Measurements from ENCODE around the gene NDUFS7.
"Not testable (repeated sequence)": the region's sequence is repeated elsewhere in the genome, so short reads cannot be mapped to it uniquely, and the experiment has no call there.

NDUFS7 gene

DNA sequence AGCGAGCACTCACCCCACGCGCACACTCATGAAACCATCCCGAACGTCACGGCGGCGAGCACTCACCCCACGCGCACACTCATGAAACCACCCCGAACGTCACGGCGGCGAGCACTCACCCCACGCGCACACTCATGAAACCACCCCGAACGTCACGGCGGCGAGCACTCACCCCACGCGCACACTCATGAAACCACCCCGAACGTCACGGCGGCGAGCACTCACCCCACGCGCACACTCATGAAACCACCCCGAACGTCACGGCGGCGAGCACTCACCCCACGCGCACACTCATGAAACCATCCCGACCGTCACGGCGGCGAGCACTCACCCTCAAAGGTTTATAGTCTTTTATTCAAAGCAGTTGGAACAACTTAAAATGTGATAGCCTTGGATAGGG lies 36.4 kb downstream of the NDUFS7 start:
- FAIRE-seq: not testable (repeated sequence)

DNA sequence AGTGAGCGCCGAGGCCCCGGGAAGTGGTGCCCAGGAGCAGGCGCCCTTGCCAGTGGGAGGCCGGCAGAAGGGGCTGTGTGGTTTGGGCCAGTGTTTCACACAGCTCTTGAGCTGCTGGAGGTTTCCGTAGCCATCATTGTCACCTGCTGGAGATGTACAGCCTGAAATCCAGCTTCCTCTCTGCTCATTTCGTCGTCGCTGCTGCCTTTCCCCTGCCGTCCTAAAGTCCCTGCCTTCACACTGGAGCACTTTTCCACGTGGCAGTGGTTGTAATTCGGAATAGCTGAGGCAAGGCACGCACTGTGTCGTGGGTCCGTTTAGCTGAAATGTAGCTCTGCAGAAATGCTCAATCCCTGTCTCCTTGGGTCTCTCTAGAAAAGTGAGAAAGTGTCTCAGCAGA lies 36.9 kb downstream of the NDUFS7 start:
- no peak for FAIRE-seq

DNA sequence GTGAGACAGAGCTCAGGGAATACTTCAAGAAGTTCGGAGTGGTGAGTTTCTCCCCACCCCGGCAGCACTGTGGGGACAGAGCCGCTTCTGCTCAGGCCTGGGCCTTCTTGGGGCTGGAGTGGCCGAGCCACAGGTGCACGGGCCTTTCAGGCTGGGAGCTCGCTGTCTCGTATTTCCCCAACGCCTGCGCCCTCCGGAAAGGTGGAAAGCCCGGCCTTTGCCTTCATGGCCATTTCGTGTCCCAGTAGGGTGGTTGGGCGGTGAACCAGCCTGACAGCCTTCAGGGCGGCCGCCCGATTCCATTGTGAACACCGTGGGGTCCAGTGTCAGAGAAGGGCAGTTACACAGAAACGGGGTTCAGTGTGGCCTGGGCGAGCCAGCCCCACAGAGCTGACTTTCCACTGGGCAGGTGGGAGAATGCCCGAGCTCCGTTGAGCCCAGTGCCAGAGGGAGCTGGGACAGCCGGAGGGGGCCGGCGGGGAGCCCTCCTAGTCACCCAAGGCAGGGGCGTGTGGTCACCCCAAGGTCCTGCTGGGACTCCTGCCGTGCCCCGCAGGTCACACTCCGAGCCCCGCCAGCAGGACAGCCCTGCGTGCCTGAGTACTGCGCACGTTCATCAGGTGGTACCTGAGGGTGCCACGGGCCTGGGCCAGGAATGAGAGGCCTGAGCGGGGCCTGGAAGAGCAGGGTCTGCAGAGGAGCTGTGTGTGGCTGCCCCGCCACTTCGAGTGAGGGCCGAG lies 37.7 kb downstream of the NDUFS7 start:
- FAIRE-seq: no peak

DNA sequence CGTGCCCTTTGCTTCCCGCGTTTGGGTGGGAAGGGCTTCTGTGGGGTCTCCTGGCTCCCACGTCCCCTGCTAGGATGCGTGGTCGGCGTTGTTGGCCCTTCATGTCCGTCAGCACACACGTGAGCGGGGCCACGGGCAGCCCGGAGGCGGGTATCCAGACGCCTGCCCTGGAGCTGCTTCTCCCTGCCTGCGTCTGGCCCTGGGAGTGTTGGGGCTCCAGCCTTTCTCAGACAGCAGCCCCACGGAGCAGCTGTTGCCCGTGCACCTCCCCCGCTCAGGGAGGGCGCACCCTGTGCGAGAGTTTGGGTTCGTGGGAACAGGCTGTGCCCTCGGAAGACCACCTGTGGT lies 38.2 kb downstream of the NDUFS7 start:
- no peak for FAIRE-seq

DNA sequence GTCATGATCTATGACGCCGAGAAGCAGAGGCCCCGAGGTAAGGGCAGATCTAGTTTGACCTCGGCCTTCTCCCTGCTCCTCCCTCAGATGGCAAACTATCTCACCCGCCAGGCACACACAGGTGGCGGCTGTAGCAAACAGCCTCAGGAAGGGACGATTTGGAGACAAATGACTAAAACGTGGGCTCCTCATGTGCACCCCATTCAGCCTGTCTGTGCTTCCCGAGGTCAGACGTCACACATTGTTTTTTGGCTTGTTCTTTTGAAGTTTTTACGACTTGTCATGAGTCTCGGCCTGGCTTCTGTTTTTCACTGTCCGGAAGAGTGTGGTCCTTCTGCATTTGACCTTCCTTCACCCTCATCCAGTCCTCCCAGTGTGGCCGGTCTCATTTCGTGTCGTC lies 38.7 kb downstream of the NDUFS7 start:
- no peak for FAIRE-seq

DNA sequence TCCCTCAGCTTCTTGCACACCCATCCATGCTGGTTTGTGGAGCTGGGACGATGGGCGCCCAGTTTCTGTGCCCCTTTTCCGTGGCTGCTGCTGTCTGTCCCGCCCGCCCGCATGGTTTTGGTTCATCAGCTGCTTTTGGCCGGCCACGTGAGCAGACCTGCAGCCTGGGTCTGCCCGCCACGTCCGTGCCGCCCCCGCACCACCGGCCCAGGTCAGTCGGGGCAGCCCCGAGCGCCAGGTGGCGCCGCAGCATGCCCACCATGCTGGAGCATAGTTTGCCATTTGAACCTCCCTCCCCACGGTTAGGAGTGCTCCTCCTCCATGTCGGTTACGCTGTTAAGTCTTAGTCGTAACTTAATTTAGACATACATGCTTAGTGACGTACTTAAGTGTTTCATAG lies 39.2 kb downstream of the NDUFS7 start:
- no peak for FAIRE-seq

DNA sequence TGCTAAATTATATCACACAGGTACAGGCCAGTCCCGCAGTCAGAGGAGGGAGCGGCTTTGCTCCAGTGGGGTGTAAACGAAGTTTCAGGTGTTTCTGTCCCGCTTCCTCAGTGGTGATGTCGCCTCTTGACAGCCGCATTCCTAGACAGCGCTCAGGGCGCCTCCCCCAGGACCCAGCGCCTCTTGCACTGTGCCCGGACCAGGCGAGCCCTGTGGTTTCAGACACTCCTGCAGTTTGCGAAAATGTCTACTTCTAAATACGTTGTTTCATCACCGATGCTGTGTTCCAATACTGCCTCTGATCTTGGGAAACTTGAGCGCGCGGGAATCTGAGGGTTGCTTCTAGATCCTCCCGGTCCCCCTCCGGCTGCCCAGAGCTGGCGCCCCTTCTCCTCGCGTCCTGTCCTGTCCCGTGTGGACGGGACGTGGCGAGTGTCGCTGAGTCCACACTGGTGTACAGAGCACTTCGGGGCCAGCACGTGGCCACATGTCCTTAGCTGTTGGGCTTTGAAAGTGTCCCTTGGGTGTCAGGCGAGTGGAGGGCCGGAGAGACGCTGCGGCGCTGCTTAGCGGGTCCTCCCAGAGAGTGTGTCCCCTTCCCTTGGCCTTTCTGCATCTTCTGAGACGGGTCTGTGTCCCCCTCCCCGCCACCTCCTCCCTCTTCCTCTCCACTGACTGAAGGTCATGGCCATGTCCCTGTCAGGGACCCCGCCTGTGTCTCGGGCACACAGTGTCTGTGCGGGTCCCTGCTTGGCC lies 39.9 kb downstream of the NDUFS7 start:
- no peak for FAIRE-seq

DNA sequence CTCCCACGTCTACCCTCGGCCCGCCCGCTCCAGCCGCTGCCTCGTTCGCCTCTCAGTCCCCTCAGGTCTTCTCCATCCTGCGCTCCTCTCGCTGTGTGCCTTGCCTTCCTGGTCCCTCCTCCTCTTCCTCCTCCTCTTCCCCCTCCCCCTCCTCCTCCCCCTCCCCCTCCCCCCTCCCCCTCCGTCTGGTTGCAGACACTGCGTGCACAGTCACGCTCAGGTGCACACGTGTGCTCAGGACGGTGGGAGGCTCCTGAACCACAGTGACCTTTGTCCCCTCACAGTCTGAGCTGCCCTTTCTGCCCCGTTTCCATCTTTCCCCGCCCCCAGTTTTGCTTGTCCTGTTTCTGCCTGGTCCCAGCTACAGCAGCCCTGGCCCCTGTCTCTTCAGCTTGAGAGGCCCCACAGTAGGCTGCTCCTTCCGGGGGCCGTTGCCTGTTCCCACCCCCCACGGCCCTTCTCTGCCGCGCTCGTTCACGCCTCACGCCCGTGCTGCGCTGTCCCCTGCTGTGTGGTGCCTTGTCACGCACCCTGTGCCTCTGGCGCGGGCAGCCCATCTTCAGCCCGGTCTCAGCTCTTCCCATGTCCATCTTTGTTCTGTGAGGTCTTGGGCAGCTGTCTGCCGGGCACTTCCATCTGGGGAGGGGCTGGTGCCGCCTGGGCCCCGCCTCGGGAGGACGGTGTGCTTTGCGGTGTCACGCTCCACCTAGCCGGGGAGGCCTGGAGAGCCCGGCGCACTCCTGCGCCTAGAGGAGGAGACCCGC lies 40.7 kb downstream of the NDUFS7 start:
- FAIRE-seq: no peak

DNA sequence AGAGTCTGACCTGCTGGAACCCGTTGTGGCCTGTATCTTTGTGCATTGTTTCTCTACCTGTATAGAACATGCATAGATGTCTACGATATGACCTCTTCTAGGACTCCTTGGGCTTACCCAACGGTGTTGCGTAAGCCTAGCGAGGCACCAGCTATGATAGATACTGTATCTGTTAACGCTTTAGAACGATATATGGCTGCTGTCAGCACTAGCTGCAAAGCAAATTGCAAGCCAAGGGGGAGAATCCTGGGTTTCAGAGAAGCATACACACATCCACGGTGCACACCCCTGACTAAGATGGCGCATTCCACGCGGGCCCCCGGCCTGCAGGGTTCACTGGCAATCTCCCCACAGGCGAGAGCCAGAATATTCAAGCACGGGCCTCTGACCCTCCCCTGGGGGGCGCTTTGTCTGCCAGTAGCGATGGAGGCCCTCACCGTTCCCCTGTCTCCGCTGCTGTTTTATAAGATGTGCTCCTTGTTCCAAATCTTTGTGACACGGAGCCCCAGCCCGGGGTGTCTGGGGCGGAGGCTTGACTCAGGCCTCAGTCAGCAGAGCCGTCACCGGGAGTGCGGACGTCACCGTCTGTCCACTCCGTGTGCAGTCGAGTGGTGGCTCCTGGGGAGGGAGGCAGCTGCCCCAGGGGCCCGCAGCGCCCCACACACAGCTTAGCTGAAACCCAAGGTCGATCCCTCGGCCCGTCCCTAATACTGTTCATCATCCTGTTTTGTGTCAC lies 41.6 kb downstream of the NDUFS7 start:
- FAIRE-seq: no peak

DNA sequence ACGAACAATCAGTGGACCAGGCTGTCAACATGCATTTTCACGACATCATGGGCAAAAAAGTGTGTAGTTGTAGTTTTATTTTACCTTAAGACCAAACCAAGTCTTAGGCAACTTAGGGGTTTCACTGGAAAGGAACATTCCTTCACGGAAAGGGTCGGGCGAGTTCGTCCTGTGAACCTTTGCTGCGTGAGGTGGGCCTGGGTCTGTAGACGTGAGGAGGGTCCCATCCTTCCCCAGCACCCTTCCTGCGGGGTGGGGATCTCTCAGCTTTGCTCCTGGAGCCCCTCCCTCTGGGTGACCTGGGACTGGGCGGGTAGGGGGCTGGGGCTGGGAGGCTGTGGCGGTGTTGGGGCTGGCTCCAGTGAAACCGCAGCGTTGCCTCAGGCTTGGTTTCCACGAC lies 42.2 kb downstream of the NDUFS7 start:
- FAIRE-seq: no peak

DNA sequence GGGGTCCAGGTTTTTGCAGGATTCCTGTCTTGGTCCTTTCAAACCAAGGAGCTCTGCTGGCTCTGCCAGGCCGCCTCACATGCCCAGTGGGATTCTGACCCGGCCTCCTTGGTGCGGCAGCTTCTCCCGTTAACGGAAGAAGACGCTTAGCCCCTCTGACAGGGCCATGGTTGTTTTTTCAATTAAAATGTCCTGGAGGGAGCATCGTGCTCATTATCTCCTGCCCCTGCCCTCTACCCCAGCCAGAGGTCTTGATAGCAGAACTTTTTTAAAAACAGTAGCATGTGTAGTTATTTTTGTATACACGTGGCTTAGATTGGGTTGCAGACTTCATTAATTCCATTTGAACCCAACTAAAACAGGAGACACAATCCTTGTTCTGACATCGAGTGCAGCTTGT lies 43.0 kb downstream of the NDUFS7 start:
- FAIRE-seq: no peak

DNA sequence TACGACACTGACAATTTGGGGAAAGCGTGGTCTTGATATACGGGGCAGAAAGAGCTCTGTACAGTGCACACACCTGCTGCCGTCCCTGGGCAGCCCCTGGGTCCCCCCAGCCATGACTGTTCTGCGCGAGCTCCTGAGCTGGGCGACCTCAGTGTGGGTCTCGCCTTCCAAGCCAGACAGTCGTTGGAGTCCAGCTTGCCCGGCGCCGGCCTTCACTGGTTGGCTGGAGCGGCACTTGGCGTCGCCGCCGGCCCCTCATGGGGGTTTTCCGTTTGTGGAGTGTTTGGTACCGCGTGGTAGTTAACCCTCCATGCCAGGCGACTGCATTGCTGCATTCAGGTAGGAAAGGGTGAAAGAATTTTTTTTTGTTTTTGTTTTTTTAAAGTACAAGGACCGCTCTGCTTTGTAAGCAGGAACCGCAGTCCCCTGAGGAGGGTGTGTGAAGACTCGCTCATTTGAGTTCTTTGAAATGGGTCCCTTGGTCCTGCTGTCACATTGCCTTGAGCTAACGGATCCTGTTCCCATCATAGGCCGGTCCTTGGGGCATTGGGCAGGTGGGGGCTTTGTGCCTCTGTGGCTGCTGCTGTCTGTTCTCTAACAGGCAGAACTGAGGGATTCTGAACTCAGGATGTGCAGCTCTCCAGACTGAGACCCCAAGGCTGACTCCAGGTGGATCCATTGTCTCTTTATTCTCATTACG lies 43.7 kb downstream of the NDUFS7 start:
- no peak for FAIRE-seq

DNA sequence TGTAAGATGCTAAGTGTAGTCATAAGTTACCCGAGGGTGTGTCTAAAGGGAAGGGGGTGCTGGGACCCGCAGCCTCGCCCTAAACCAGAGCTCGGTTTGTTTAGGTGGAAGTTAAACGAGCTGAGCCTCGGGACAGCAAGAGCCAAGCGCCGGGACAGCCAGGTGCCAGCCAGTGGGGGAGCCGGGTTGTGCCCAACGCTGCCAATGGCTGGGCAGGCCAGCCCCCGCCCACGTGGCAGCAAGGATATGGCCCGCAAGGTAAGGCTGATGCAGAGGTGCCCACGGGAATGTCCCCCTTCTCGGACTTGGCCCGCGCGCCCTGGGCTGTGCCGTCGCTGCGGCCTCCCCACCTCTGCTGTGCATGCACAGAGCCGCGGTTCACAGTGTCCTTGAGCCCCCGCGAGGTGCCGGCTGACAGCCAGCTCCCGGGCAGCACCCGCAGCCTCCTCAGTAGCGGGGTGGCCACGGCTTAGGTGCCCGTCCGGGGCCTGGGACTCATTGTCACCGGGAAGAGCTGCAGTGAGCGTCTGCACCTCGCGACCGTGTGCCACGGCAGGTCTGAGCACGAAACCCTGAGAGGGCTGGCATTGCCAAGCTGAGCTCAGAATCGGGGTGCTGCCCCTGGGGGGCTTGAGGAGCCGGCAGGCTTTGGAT lies 45.2 kb downstream of the NDUFS7 start:
- no peak for FAIRE-seq

DNA sequence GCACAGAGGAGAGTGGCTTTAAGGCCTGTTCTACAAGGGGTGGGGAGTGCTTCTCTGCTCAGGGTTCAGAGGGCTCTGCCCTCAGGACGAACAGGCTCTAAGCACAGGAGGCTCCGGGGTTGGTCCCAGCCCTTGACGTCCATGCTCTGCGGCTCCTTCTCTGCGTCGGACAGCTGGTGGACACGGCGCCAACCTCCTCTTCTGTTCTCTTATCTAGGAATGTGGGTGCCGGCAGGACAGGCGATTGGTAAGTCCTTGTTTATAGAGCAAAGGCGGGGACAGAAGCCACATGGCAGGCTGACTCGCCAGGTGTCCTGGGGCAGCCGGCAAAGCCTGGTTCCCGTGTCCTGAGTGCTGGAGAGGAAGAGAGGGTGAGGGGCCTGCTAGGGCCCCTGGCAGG lies 46.0 kb downstream of the NDUFS7 start:
- no peak for FAIRE-seq

DNA sequence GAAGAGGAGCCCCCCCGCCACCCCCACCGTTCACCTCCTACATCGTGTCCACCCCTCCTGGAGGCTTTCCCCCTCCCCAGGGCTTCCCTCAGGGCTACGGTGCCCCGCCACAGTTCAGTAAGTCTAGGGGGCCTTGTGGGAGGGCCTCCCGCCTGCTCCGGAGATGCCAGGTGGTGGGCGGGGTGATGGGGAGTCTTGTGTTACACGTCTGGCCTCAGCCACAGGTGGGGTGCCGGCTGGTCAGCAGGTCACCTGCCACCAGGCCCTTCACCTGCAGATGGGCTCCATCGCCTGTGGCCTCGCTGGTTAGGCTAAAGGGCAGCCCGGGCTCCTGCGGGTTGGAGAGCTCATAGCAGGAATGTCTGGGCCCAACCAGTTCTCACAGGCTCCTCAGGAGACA lies 46.5 kb downstream of the NDUFS7 start:
- FAIRE-seq: no peak

DNA sequence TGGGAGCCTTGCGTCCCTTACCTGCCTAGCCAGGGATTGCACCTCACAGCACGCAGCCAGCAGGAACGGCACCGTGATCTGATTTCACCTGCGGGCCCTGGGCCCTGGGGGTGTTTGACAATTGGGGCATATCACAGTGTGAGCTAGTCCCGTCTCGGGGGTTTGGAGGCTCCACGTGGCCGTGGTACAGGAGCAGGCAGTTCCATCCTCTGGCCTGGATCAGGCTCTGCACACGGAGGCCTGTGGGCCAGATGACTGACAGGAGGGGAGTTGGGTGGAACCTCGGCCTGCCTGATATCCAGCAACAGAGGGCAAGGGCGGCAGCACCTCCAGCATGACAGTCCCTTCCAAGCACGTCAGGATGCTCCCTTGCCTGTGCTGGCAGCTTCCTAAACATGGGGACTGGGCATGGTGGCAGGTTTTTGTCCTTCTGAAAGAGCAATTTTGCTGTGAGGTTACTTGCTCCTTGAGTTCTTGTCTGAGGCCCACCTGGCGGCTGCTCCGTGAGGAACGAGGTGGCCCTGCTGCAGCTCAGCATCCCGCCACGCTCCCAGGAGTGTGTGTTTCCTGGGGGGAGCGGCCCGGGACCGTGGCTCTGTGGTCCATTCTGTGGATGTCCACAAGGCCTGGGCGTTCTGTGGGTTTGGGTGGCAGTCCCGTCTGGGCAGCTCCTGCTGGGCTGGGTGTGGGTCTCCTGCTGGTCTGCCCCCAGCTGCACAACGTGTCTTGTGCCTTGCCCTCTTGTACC lies 48.2 kb downstream of the NDUFS7 start:
- no peak for FAIRE-seq

DNA sequence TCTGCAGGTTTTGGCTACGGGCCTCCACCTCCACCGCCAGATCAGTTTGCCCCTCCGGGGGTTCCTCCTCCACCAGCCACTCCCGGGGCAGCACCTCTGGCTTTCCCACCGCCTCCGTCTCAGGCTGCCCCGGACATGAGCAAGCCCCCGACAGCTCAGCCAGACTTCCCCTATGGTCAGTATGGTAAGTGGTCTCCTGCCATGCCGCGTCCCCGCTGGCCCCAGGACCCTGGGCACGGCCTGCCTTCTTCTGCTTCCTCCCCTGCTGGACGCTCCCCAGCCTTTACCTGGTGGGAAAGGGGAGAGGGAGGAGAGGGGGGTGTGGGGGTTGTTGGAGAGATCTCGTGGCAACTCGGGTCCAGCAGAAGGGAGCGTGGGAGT lies 48.8 kb downstream of the NDUFS7 start:
- no peak for FAIRE-seq

DNA sequence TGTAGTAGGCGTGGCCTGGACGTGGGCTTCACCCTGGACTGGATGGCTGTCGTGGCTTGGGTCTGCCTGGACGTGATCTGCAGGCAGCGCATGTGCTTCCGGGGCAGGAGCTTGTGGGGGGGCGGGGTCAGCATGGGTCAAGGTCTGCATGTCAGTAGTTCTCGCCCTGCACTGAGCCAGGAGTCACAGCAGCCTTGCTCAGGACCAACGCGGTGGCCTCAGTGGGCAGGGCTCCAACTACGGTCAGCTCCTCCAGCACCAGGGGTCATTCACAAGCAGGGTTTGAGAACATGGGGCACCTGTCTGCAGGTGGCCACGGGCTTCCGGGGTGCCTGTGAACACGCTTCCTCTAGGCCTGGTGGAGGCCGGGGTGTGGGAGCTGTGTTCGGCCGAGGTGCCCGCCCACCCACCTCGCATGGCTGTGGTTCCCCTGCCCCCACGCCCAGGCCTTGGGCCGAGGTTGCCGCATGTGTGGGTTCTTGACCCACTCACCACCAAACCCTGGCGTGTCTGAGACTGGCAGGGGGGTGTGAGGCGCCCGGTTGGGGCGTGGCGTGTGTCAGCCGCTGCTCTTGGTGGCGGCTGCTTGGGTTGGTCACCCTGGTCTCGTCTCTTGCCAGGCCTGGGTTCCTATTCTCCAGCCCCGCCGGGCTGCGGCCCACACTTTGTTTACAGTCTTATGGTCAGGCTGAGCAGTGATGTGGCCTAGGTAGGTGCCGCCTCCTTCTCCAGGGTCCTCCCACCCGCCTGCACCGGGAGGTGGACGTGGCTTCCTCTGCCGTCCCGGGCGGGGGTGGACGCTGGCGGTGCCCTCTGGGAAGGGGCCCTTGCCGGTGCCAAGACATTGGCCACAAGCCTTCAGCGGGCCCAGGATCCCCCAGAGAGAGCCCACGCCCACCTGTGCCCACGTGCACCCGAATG lies 49.7 kb downstream of the NDUFS7 start:
- no peak for FAIRE-seq

DNA sequence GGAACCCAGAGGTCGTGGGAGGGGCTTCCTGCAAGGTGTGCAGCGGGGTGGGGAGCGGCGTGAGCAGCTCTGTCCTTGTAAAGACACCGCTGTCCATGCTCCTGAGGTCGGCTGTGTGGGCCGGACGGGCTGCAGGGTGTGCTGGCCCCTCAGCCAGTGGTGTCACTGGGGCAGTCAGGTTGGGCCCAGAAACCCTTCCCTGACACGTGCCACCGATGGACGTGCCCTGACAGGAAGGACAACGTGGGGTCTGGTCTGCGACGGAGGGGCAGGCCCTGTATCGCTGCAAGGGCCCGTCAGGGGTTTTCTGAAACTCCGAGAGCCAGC lies 50.3 kb downstream of the NDUFS7 start:
- FAIRE-seq: no peak

DNA sequence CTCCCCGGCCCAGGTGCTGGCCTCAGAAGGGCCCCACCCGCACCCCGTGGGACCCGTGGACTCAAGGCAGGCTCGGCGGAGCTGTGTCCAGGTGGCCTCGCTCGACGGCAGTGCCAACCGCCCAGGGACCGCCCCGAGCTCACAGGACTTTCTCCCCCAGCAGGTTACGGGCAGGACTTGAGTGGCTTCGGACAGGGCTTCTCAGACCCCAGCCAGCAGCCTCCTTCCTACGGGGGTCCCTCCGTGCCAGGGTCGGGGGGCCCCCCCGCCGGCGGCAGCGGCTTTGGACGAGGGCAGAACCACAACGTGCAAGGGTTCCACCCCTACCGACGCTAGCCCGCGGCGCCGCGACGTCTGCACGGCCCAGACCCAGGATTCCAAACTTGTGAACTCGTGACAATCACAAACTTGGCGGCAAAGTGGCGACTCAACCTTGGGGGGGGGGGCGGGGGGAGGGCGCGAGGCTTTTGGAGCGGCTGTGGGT lies 50.9 kb downstream of the NDUFS7 start:
- no peak for FAIRE-seq

Data from colon (tissue), 2 donors.